Activated naive CD4-positive, alpha-beta T cell treated with Interleukin-2 at 50 U/mL for 16 hours (primary cell): Measurements from ENCODE around the gene GRK5.

Experiments used
- DNase-seq: peaks from one replicate; pipeline ENCODE4 v3.0.0-alpha.2; 2020

GRK5 gene

GRCh38 chr10:119199231-119199992 is 8.0 kb upstream of the GRK5 start:
- DNase-seq: no peak

DNA sequence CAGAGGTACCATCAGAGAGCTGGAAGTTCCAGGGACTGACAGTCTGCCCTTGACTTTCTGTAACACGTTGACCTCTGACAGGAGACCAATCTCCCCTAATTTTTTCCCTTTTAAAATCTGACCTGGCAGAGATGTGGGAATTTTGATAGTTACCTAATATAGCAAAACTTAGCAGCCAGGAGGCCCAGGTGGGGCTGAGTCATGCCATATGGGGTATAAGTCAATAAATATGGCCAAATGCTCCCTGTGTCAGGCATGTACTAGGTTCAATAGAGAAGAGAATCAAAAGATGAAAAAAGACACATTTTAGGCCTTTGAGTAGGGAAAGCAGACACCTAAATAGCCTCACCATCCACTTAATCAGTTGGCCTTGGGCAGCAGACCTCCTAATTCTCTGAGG is 6.1 kb upstream of the GRK5 start:
- no peak for DNase-seq

- DNase-seq: no peak
These were observed 4.4 kb upstream of the GRK5 start for GRCh38 chr10:119203006-119203405.

- peak; percentile 57 for DNase-seq
These were observed 1.3 kb upstream of the GRK5 start for GRCh38 chr10:119205894-119206602.

DNA sequence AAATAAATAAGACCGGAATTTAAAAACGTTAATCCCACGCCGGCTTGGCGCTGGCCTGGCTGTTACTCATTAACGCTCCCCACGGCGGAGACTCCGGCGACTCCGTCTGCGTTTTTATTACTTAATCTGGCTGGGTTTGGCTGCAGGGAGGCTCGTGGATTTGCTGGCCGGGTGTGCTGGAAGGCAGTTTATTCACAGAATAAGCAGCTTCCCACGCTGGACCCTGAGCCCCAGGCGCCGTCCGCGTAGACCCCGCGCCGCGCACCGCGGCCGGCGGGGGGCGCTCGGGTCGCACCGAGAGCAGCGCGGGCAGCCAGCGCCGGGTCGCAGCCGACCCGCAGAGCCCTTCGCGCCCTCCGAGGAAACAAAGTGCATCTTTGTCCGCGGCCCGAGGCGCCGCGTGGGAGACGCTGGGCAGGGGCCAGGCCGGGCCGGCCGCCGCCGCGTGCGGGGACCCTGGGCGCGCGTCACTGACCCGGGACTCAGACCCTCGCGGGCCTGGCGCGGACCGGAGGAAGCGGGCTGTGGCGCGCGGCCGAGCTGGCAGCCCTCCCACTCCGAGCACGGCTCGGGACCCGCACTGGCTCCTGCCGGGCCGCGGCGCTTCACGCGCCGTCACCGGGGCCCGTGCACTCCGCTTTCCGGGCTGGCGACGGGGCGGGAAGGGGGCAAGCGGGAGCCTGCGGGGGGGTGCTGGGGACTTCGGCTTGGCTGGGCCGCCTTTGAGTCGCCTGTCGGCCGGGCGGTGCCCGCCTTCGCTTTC is 587 bp upstream of the GRK5 start:
- DNase-seq: peak; percentile 76

DNA sequence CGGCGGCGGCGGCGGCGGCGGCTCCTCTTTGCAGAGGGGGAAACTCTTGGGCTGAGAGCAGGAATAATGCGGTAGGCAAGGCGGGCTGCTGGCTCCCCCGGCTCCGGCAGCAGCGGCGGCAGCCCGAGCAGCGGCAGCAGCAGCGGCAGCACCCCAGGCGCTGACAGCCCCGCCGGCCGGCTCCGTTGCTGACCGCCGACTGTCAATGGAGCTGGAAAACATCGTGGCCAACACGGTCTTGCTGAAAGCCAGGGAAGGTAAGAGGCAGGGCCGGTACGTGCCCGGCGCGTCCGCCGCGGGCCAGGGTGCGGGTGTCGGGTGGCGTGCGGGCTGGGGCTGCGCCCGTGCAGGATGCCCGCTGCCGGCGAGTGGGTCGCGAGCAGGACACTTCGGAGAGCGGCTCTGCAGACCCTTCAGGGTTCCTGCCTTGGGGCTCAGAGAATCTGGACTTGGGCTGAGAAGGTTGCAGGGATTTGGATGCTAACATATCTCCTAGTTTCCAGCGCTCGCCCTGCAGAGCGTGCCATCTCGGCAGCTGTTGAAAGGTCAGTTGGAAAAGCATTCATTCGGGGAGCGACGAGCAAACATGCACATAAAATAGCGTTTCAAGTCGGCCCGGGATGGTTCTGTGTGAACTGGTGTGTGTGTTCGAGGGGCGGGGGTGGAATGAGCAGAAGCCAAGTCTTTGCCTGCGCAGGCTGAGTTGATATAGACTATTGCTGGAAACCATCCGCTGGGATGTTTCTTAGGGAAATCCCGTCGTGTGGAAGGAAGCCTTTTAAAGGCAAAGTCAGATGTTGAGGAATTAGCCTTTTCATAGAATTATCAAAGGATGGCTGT is 562 bp downstream of the GRK5 start:
- peak; percentile 41 for DNase-seq

- DNase-seq: no peak
These were observed 1.2 kb downstream of the GRK5 start for GRCh38 chr10:119208553-119208940.

DNA sequence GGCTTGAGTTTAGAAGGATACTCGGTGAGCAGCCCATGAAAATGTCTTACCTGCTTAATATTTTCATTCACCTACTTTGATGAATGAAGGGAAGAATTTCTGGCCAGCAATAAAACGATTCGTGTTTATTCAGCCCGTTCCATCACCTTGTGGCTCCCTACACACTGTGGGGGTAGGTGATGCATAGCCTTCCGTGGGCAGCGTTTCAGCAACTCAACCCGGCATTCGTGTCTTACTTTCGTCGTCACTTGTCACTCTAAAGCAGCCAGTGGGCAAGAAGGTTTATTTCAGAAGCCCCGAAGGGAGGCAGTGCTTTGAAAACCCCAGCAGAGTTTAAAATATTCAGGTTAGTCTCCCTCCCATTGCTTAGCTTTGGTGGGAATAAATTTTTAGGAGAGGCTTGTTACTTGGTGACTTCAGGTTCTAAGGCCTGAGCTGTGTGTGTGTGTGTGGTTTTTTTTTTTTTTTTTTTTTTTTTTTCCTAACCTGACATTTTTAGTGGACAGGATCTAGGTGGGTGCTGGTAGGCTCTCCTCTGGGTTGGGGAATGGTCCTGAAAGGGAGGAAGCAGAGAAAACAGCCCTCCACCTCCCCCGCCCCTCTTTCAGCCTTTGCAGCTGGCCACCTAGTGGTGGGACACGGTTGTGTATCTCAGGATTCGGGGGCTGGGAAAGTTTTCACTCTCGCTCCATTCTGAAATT is 1.8 kb downstream of the GRK5 start:
- peak; percentile 71 for DNase-seq

- DNase-seq: no peak
These were observed 2.5 kb downstream of the GRK5 start for GRCh38 chr10:119209736-119210355.

- no peak for DNase-seq
These were observed 3.3 kb downstream of the GRK5 start for GRCh38 chr10:119210633-119211032.

- no peak for DNase-seq
These were observed 3.8 kb downstream of the GRK5 start for GRCh38 chr10:119211176-119211575.

- no peak for DNase-seq
These were observed 4.5 kb downstream of the GRK5 start for GRCh38 chr10:119211625-119212441.

DNA sequence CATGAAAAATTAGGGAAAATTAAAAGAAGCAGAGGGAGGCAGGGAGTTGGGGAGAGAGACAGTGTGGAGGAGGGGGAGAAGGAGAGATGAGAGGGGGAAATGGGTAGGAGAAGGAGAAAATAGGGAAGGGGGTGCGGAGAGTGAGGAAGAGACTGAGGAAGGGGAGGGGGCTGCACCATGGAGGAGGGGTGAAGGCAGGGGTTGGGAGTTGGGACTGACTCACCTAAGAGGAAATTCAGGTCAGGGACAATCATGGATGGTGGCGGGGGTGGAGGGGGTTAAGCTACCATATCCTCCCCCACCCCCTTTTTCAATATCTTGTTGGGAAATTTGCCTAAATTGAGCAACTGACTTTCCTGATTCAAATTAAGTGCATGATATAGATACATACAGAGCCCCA is 8.0 kb downstream of the GRK5 start:
- DNase-seq: no peak

DNA sequence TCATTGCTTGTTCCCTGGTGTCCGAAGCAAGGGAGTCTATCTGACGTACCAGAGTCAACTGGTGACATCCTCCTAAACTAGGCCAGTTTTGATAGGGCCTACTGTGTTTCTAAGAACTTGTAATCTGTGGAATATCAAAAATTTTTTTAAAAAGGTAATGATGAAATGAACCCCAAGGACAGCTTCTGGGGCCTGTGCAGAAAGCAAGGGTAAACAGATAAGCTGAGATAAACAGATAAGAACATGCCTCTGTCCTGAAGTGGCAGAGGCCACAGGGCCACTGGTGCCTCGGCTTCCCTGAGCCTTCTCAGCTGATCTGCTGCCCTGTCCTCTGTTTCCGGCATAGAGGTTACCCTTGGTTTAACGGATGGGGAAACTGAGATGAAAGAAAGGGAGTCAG is 8.8 kb downstream of the GRK5 start:
- no peak for DNase-seq

DNA sequence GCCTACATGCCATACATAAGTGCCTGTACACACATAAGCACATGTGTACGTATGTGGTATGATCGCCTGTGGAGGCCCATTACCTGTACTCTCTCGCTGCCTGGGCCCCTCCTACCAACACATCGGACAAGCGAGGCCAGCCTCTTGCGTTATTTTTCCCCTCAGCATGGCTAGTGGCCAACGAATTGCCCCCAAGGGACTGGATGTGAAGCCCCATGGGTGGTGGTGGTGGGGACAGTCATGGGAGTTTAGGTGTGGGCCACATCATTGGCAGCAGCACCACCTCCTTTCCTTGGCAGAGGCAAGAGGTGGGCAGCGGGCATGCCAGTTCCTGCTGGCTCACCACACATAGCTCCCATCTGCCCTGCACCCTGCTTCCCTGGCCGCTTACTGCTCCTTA is 10.0 kb downstream of the GRK5 start:
- no peak for DNase-seq

DNA sequence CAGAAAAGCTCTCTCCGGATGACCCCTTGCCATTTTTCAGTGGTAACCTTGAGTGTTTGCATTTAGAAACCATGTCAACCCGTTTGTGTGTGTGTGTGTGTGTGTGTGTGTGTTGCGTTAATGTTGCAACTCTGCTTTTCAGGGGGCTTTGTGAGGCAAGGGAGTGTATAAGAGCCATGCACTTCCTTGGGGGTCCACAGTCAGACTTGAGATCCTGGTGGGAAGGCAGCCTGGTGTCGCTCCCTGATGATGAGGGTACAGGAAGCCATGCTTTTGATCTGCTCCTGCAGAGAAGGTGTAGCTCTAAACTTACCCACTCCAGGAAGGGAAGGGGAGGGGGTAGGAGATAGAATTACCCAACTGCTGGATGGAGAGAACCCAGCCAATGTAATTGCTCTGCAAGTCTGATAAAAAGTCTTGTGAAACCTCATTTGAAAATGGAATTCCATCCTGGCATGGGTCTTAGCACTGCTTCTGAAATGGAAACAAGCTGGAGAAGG is 10.7 kb downstream of the GRK5 start:
- DNase-seq: no peak

- no peak for DNase-seq
These were observed 12.5 kb downstream of the GRK5 start for GRCh38 chr10:119219871-119220270.

GRCh38 chr10:119221201-119221600 is 13.8 kb downstream of the GRK5 start:
- DNase-seq: no peak

DNA sequence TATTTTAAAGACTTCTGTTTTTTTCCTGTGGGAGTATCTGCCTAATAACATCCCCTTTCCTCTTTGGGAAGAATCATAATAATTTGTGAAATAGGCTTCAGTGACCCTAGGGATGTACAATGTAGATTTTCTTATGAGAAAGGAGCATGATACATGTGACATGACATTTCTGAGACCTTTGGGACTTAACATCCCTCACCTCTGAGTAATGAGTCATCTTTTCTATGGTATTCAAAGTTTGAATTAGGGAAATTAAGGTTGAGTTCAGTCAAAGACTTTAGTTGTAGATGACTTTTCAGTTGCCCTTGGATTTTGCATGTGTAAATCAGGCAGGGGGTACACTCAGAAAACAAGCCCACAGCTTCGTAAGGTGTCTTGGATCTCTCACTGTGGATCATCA is 14.3 kb downstream of the GRK5 start:
- DNase-seq: no peak

DNA sequence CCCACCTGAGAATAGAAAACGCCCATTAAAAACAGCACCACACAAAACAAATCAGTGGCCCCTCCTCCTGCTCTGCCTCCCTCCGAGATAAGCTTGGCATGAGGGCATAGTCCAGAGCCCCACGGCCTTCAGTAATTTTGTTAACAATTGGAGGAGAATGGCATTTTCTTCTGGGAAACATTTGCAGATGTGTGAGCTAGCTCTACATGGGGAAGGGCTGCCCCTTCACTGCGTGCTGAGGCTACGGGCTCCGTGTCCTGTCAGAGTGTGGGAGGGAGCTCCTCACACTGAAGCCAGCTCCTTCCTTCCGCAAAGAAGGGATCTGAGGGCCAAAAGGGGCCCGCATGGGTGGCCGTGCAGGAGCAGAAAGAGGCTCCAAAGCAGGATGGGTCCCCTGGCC is 15.2 kb downstream of the GRK5 start:
- DNase-seq: no peak

DNA sequence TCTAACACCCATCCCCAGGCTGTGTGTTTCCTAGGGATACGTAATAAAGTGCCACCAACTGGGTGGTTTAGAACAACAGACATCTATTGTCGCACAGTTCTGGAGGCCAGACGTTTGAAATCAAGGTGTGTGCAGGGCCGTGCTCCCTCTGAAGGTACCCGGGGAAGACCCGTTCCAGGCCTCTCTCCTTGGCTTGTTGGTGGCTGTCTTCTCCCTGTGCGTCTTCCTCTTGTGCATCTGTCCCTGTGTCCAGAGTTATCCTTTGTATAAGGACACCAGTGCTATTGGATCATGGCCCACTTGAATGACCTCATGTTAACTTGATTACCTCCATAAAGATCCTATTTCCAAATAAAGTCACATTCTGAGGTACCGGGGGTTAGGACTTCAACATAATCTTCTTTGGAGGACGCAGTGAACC is 15.6 kb downstream of the GRK5 start:
- DNase-seq: no peak
